Neuronal stem cell (in vitro differentiated cells): ENCODE results near the gene TRA2A.
"Not testable (repeated sequence)": the region's sequence is repeated elsewhere in the genome, so short reads cannot be mapped to it uniquely, and the experiment has no call there.

ENCODE experiments used
- DNase-seq: peaks from one replicate; pipeline ENCODE4 v3.0.0-alpha.2; 2013; ENCODE audit warnings: low spot score
- H2AFZ ChIP-seq: one replicate; pipeline ENCODE4 v1.6.1; 2013; ENCODE audit warnings: mild to moderate bottlenecking, low read length, inconsistent platforms
- H2AK5ac ChIP-seq: 2 replicates; pipeline ENCODE4 v1.6.1; 2013; ENCODE audit warnings: low read depth, mild to moderate bottlenecking, inconsistent platforms, low read length, moderate library complexity, mixed read lengths
- H2BK120ac ChIP-seq: 2 replicates; pipeline ENCODE4 v1.6.1; 2013; ENCODE audit warnings: low read depth, mild to moderate bottlenecking, inconsistent platforms, low read length, moderate library complexity, mixed read lengths
- H2BK12ac ChIP-seq: one replicate; pipeline ENCODE4 v1.6.1; 2013; ENCODE audit warnings: low read length, inconsistent platforms
- H2BK15ac ChIP-seq: 2 replicates; pipeline ENCODE4 v1.6.1; 2013; ENCODE audit warnings: mild to moderate bottlenecking, low read length, inconsistent platforms, mixed read lengths
- H2BK5ac ChIP-seq: one replicate; pipeline ENCODE4 v1.6.1; 2013; ENCODE audit warnings: inconsistent platforms, mild to moderate bottlenecking, low read length, moderate library complexity
- H3K14ac ChIP-seq: one replicate; pipeline ENCODE4 v1.6.1; 2013; ENCODE audit warnings: low read length, inconsistent platforms
- H3K18ac ChIP-seq: 2 replicates; pipeline ENCODE4 v1.6.1; 2013; ENCODE audit warnings: low read length, inconsistent platforms
- H3K23ac ChIP-seq: 2 replicates; pipeline ENCODE4 v1.6.1; 2013; ENCODE audit warnings: low read depth, mild to moderate bottlenecking, mixed read lengths, low read length, inconsistent platforms; ENCODE audit not compliant: poor library complexity
- H3K27ac ChIP-seq: replicated peaks from 3 replicates; pipeline ENCODE4 v1.5.1; 2013; ENCODE audit warnings: low read length, inconsistent platforms
- H3K27me3 ChIP-seq, 3 experiments: 2 replicates each; pipeline ENCODE4 v1.6.1; 2013; ENCODE audit warnings: low read length in 3 of 3, mild to moderate bottlenecking in 2 of 3, inconsistent platforms in 1 of 3, low read depth in 1 of 3, mixed read lengths in 1 of 3, moderate library complexity in 1 of 3; ENCODE audit not compliant: control insufficient read depth in 3 of 3, insufficient read depth in 3 of 3
- H3K36me3 ChIP-seq, 2 donors: replicated peaks in 1 of 2; 2 replicates each; pipeline ENCODE4 v1.6.1; 2013; ENCODE audit warnings: low read length in 2 of 2; ENCODE audit not compliant: control insufficient read depth in 2 of 2, insufficient read depth in 2 of 2
- H3K4ac ChIP-seq: 2 replicates; pipeline ENCODE4 v1.6.1; 2013; ENCODE audit warnings: inconsistent platforms, mild to moderate bottlenecking, low read length, moderate library complexity
- H3K4me1 ChIP-seq, 2 donors: 1 replicate in 1 of 2; 2 replicates in 1 of 2; pipeline ENCODE4 v1.6.1; 2013; ENCODE audit warnings: low read length in 2 of 2, low read depth in 1 of 2; ENCODE audit not compliant: control insufficient read depth in 2 of 2, insufficient read depth in 1 of 2
- H3K4me2 ChIP-seq: one replicate; pipeline ENCODE4 v1.6.1; 2013; ENCODE audit warnings: mild to moderate bottlenecking, low read length, inconsistent platforms; ENCODE audit not compliant: insufficient read depth, poor library complexity, severe bottlenecking
- H3K4me3 ChIP-seq, 2 donors: 2 replicates each; pipeline ENCODE4 v1.5.1; 2013; ENCODE audit warnings: low read length in 2 of 2, mild to moderate bottlenecking in 2 of 2, inconsistent platforms in 1 of 2, moderate library complexity in 1 of 2
- H3K79me1 ChIP-seq: one replicate; pipeline ENCODE4 v1.6.1; 2013; ENCODE audit warnings: low read depth, mild to moderate bottlenecking, inconsistent platforms, low read length, moderate library complexity
- H3K9ac ChIP-seq: one replicate; pipeline ENCODE4 v1.6.1; 2013; ENCODE audit warnings: mild to moderate bottlenecking, low read depth, low read length, inconsistent platforms; ENCODE audit not compliant: poor library complexity
- H3K9me3 ChIP-seq, 2 donors: replicated peaks in 1 of 2; 2 replicates each; pipeline versions ENCODE3 to v1.6.1; 2013; ENCODE audit warnings: low read length in 2 of 2, mild to moderate bottlenecking in 2 of 2, inconsistent platforms in 1 of 2, low read depth in 1 of 2, mixed read lengths in 1 of 2, moderate library complexity in 1 of 2; ENCODE audit not compliant: control insufficient read depth in 2 of 2, insufficient read depth in 1 of 2
- H4K8ac ChIP-seq: one replicate; pipeline ENCODE4 v1.6.1; 2013; ENCODE audit warnings: low read depth, mild to moderate bottlenecking, inconsistent platforms, low read length, moderate library complexity
- H4K91ac ChIP-seq: one replicate; pipeline ENCODE4 v1.6.1; 2013; ENCODE audit warnings: low read length, low read depth, mild to moderate bottlenecking, inconsistent platforms; ENCODE audit not compliant: poor library complexity
- WGBS, 2 donors: extraction: QIAGEN DNeasy Blood & Tissue Kit; methylation state at CpG; one replicate each; pipeline ENCODE4 v1.1.7; 2013; ENCODE audit warnings: missing lambda C conversion rate in 2 of 2, mixed read lengths in 1 of 2; ENCODE audit not compliant: insufficient read length in 2 of 2, insufficient replicate concordance in 1 of 2; ENCODE audit errors: extremely low coverage in 2 of 2; 5-methylcytosine and 5-hydroxymethylcytosine counted together

The TRA2A gene

DNA sequence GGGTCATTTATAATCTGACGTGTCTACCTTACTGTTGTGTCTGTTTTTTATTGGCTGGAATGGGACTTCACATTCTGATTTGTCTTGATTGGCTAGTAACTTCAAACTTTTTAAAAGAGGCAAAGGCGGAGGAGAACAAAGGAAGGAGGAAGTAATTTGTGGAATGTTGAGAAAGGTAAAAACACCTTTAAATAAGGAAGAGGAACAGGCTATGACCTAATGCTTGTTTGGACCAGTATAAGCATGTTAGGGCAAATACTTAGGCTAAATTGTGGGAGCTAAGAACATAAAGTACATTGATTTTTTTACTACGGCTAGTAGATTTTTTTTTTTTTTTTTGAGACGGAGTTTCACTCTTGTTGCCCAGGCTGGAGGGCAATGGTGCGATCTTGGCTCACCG lies 18.0 kb downstream of the TRA2A start:
- no CpG with 5 or more reads among the region's 6 CpGs for WGBS, 2 donors

DNA sequence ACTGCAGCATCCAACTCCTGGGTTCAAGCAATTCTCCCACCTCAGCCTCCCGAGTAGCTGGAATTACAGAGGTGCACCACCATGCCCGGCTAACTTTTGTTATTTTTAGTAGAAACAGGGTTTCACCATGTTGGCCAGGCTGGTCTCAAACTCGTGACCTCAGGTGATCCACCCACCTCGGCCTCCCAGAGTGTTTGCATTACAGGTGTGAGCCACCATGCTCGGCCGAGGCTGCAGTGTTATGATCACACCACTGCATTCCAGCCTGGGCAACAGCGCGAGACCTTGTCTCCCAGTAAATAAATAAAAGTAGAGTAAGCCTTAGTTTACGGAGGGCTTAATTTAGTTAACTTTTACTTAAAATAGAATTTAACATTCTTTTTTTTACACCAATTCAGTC lies 37.8 kb downstream of the TRA2A start:
- no peak overlapping the region for H2BK15ac ChIP-seq
- DNase-seq = no peak
- no peak overlapping the region for H2BK120ac ChIP-seq

More for the DNA sequence above, 18.0 kb downstream of the TRA2A start:
- H3K36me3 ChIP-seq = peaks cover 44 to 98% of the 10 kb centered on the region in 2 donors
- H4K8ac ChIP-seq, H3K14ac ChIP-seq, H3K27me3 ChIP-seq, H3K9ac ChIP-seq, H3K18ac ChIP-seq, H2BK5ac ChIP-seq, H3K4me3 ChIP-seq, H3K4me2 ChIP-seq, H3K27ac ChIP-seq, H3K23ac ChIP-seq, H2BK120ac ChIP-seq, H4K91ac ChIP-seq, DNase-seq, H2BK15ac ChIP-seq, H3K4me1 ChIP-seq, H2BK12ac ChIP-seq, H2AFZ ChIP-seq, H3K79me1 ChIP-seq, H2AK5ac ChIP-seq, H3K4ac ChIP-seq, H3K9me3 ChIP-seq: not testable (repeated sequence)

DNA sequence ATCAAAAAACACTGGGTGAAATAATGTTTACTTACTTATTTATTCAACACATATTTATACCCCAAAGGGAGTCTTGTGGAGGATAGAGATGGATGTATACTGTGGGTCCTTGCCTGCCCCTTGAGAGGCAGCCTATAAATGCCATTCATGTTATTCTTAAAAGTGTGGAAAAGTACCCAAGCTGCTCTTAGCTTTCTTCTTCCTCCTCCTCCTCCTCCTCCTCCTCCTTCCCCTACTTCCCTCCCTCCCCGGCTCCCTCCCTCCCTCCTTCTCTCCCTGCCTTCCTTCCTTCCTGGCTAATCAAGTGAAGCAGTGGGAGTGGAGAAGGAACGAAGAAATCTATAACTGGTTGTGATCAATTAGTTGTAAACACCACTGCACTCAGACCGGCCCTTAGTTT lies 40.3 kb downstream of the TRA2A start:
- DNase-seq = no peak
- H2AFZ ChIP-seq = no peak overlapping the region
- H3K23ac ChIP-seq = no peak overlapping the region
- H3K79me1 ChIP-seq = no peaks in the 10 kb centered on the region
- H2BK12ac ChIP-seq = no peak overlapping the region
- no peaks in the 10 kb centered on the region for H3K9me3 ChIP-seq
- no peak overlapping the region for H2BK5ac ChIP-seq
- no peak overlapping the region for H3K4me3 ChIP-seq
- no peak overlapping the region for H3K27ac ChIP-seq
- no peaks in the 10 kb centered on the region for H3K4me1 ChIP-seq
- H3K18ac ChIP-seq = no peak overlapping the region
- no peak overlapping the region for H4K8ac ChIP-seq
- H2BK120ac ChIP-seq = no peak overlapping the region
- H3K14ac ChIP-seq = no peak overlapping the region
- no peak overlapping the region for H2AK5ac ChIP-seq
- no peak overlapping the region for H3K4ac ChIP-seq
- no peak overlapping the region for H4K91ac ChIP-seq
- WGBS, 2 donors = no CpG with 5 or more reads among the region's 3 CpGs
- H3K4me2 ChIP-seq = no peak overlapping the region
- no peak overlapping the region for H3K9ac ChIP-seq
- no peak overlapping the region for H2BK15ac ChIP-seq
- H3K36me3 ChIP-seq = peaks cover 0 to 22% of the 10 kb centered on the region in 2 donors
- H3K27me3 ChIP-seq = no peaks in the 10 kb centered on the region

More for the DNA sequence above, 37.8 kb downstream of the TRA2A start:
- no peak overlapping the region for H2AK5ac ChIP-seq
- no peak overlapping the region for H2BK12ac ChIP-seq
- H2AFZ ChIP-seq = no peak overlapping the region
- peaks cover 2 to 34% of the 10 kb centered on the region in 2 donors for H3K36me3 ChIP-seq
- no peak overlapping the region for H3K4ac ChIP-seq
- WGBS, 2 donors = no CpG with 5 or more reads among the region's 9 CpGs
- H3K4me3 ChIP-seq = no peak overlapping the region
- H3K27ac ChIP-seq = no peak overlapping the region
- H3K23ac ChIP-seq = no peak overlapping the region
- H3K14ac ChIP-seq = no peak overlapping the region
- no peaks in the 10 kb centered on the region for H3K79me1 ChIP-seq
- no peak overlapping the region for H4K8ac ChIP-seq
- H3K9ac ChIP-seq = no peak overlapping the region
- H2BK5ac ChIP-seq = no peak overlapping the region
- H3K27me3 ChIP-seq = no peaks in the 10 kb centered on the region
- H3K4me1 ChIP-seq = no peaks in the 10 kb centered on the region
- no peak overlapping the region for H4K91ac ChIP-seq
- H3K18ac ChIP-seq = no peak overlapping the region
- H3K4me2 ChIP-seq = no peak overlapping the region
- no peaks in the 10 kb centered on the region for H3K9me3 ChIP-seq

DNA sequence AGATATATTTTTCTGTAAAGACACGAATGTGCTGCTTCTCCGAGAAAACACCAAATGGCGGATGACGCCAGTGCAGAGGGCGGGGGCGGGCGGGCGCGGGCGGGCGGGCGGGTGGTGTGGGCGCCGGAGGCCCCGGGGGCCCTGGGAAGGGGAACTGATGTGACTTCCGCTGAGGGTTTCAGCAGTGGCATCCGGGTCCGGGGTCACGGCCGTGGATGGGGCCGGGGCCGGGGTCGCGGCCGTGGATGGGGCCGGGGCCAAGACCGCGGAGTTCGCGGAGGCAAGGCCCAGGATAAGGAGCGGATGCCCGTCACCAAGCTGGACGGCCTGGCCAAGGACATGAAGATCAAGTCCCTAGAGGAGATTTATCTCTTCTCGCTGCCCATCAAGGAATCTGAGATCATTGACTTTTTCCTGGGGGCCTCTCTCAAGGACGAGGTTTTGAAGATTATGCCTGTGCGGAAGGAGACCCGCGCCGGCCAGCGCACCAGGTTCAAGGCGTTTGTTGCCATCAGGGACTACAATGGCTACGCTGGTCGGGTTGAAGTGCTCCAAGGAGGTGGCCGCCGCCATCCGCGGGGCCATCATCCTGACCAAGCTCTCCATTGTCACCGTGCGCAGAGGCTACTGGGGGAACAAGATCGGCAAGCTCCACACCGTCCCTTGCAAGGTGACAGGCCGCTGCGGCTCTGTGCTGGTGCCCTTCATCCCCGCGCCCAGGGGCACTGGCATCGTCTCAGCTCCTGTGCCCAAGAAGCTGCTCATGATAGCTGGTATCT lies 41.2 kb downstream of the TRA2A start:
- H3K18ac ChIP-seq = no peak overlapping the region
- no peak overlapping the region for H4K8ac ChIP-seq
- no peak overlapping the region for H2BK120ac ChIP-seq
- no peaks in the 10 kb centered on the region for H3K79me1 ChIP-seq
- H3K9ac ChIP-seq = peak overlapping the region; percentile 60
- no peak overlapping the region for H2BK15ac ChIP-seq
- H3K14ac ChIP-seq = no peak overlapping the region
- no peak overlapping the region for H2BK12ac ChIP-seq
- H2AFZ ChIP-seq = no peak overlapping the region
- H3K23ac ChIP-seq = peak overlapping the region; percentile 85
- no peak overlapping the region for H3K4me3 ChIP-seq
- no peak overlapping the region for H2BK5ac ChIP-seq
- peaks cover 0 to 24% of the 10 kb centered on the region in 2 donors for H3K36me3 ChIP-seq
- no peak overlapping the region for H3K27ac ChIP-seq
- no peaks in the 10 kb centered on the region for H3K9me3 ChIP-seq
- H2AK5ac ChIP-seq = no peak overlapping the region
- no CpG with 5 or more reads among the region's 56 CpGs for WGBS, 2 donors
- no peak overlapping the region for H3K4ac ChIP-seq
- no peaks in the 10 kb centered on the region for H3K27me3 ChIP-seq
- DNase-seq = no peak
- no peak overlapping the region for H4K91ac ChIP-seq
- no peak overlapping the region for H3K4me2 ChIP-seq
- H3K4me1 ChIP-seq = peaks cover 2% of the 10 kb centered on the region in 2 donors
